ENCODE measurements around the gene CCR6. TPM values are rescaled to one million over a fixed set of nuclear protein-coding genes. Genes with fewer than 3 reads are reported as not detected.

CCR6 gene
- total RNA-seq, 6 experiments from 2014 or later, result 0.06 to 0.58 (median 0.12) TPM; not detected in 3

- H3K36me3 ChIP-seq, result no peaks in the 10 kb centered on the region
- peak in 1 of 4 donors; percentile 23 for ATAC-seq
- no peaks in the 10 kb centered on the region for H3K27me3 ChIP-seq
- no peak overlapping the region for H3K27ac ChIP-seq
- intact Hi-C loops (cut with DNase I), result no loop called here
- H3K4me1 ChIP-seq, result no peaks in the 10 kb centered on the region
- no peak overlapping the region for H3K4me3 ChIP-seq
- TF ChIP-seq POLR2A (IDR thresholded peaks at IDR 0.05) (no peak), CTCF (IDR thresholded peaks at IDR 0.05) (no peak)
- WGBS (ENCODE audit: insufficient coverage, low coverage, low lambda C conversion rate, missing lambda C conversion rate), result 86% methylated on average over 13 of the region's 23 CpGs
- H3K9me3 ChIP-seq, result no peaks in the 10 kb centered on the region
- DNase-seq, result no peak
Observed at GRCh38 chr6:167134448-167135328, 11.8 kb downstream of the CCR6 start.

GRCh38 chr6:167136376-167136775, 13.5 kb downstream of the CCR6 start:
- Histone ChIP-seq H3K36me3 (no peaks in the 10 kb centered on the region), H3K27me3 (no peaks in the 10 kb centered on the region), H3K27ac (no peak overlapping the region), H3K9me3 (no peaks in the 10 kb centered on the region), H3K4me3 (no peak overlapping the region), H3K4me1 (no peaks in the 10 kb centered on the region)
- intact Hi-C loops (cut with DNase I), result no loop called here
- DNase-seq (no peak), ATAC-seq (no peak)
- 17% methylated on average over 2 of the region's 13 CpGs for WGBS (ENCODE audit: insufficient coverage, low coverage, low lambda C conversion rate, missing lambda C conversion rate)
- no peak for TF ChIP-seq POLR2A (IDR thresholded peaks at IDR 0.05)

GRCh38 chr6:167137081-167137480, 14.2 kb downstream of the CCR6 start:
- ATAC-seq (no peak), DNase-seq (no peak)
- Histone ChIP-seq H3K27ac (no peak overlapping the region), H3K4me1 (peaks cover 0 to 3% (median 0%) of the 10 kb centered on the region in 4 donors), H3K27me3 (no peaks in the 10 kb centered on the region), H3K4me3 (no peak overlapping the region), H3K36me3 (no peaks in the 10 kb centered on the region), H3K9me3 (no peaks in the 10 kb centered on the region)
- 76% methylated on average over 10 of the region's 10 CpGs for WGBS (ENCODE audit: insufficient coverage, low coverage, low lambda C conversion rate, missing lambda C conversion rate)
- intact Hi-C loops (cut with DNase I), result no loop called here
- TF ChIP-seq POLR2A (IDR thresholded peaks at IDR 0.05) (no peak), CTCF (IDR thresholded peaks at IDR 0.05) (no peak)

GRCh38 chr6:167137881-167138280, 15.0 kb downstream of the CCR6 start:
- H3K36me3 ChIP-seq, result no peaks in the 10 kb centered on the region
- no peak for DNase-seq
- TF ChIP-seq POLR2A (IDR thresholded peaks at IDR 0.05), result no peak
- TF ChIP-seq CTCF (IDR thresholded peaks at IDR 0.05), result no peak
- no peak overlapping the region for H3K27ac ChIP-seq
- no peak for ATAC-seq
- no peaks in the 10 kb centered on the region for H3K9me3 ChIP-seq
- peaks cover 0 to 4% (median 0%) of the 10 kb centered on the region in 4 donors for H3K4me1 ChIP-seq
- no peak overlapping the region for H3K4me3 ChIP-seq
- intact Hi-C loops (cut with DNase I), result no loop called here
- no peaks in the 10 kb centered on the region for H3K27me3 ChIP-seq
- 69% methylated on average over 6 of the region's 6 CpGs for WGBS (ENCODE audit: insufficient coverage, low coverage, low lambda C conversion rate, missing lambda C conversion rate)

- intact Hi-C loops (cut with DNase I), result loop anchor here (10.0 kb wide), 2 partner anchors 355 to 365 kb away; no protein-coding TSS in a partner anchor
- Histone ChIP-seq H3K36me3 (no peaks in the 10 kb centered on the region), H3K27ac (no peak overlapping the region), H3K27me3 (no peaks in the 10 kb centered on the region), H3K9me3 (no peaks in the 10 kb centered on the region), H3K4me3 (no peak overlapping the region), H3K4me1 (peaks cover 0 to 4% (median 0%) of the 10 kb centered on the region in 4 donors)
- WGBS (ENCODE audit: insufficient coverage, low coverage, low lambda C conversion rate, missing lambda C conversion rate), result 91% methylated on average over 4 of the region's 4 CpGs
- ATAC-seq (no peak), DNase-seq (no peak)
- no peak for TF ChIP-seq CTCF (IDR thresholded peaks at IDR 0.05)
- TF ChIP-seq POLR2A (IDR thresholded peaks at IDR 0.05), result no peak
Observed at GRCh38 chr6:167139761-167140160, 16.9 kb downstream of the CCR6 start.
